H1 (cell line): ENCODE measurements around the gene SH3D19.

Experiments used
- CREB1 ChIP-seq: IDR thresholded peaks from 2 replicates; pipeline ENCODE4 v1.6.1; 2012; ENCODE audit warnings: inconsistent platforms
- EGR1 ChIP-seq: IDR thresholded peaks from 2 replicates; pipeline ENCODE4 v1.6.1; 2011; ENCODE audit warnings: low read depth, low read length, borderline replicate concordance
- EZH2 ChIP-seq: fragments of 200-600 bp; sonication (generic); IDR thresholded peaks from 2 replicates; pipeline ENCODE4 v1.7.1; 2012; ENCODE audit warnings: low read depth, mild to moderate bottlenecking, moderate library complexity, low read length, inconsistent platforms; ENCODE audit not compliant: severe bottlenecking
- GTF2F1 ChIP-seq: IDR thresholded peaks from 2 replicates; pipeline ENCODE4 v1.6.1; 2012; ENCODE audit warnings: low read depth, low read length, improper control_type of control experiment, borderline replicate concordance
- HDAC6 ChIP-seq: IDR thresholded peaks from one replicate; pipeline ENCODE4 v1.7.1; 2012; ENCODE audit warnings: low read depth, mild to moderate bottlenecking, inconsistent platforms, low read length, moderate library complexity
- JUN ChIP-seq: IDR thresholded peaks from 2 replicates; pipeline ENCODE4 v1.6.1; 2011; ENCODE audit warnings: low read depth, mild to moderate bottlenecking, improper control_type of control experiment, low read length
- NRF1 ChIP-seq: IDR thresholded peaks from 2 replicates; pipeline ENCODE4 v1.6.1; 2011; ENCODE audit warnings: mild to moderate bottlenecking, low read depth, low read length, improper control_type of control experiment
- POLR2A ChIP-seq, 2 experiments: IDR thresholded peaks; 1 replicate in 1 of 2; 2 replicates in 1 of 2; pipeline ENCODE4 v1.6.1; 2011; ENCODE audit warnings: low read depth in 2 of 2, low read length in 2 of 2, mild to moderate bottlenecking in 2 of 2; ENCODE audit errors: control extremely low read depth in 1 of 2
- POLR2AphosphoS5 ChIP-seq: IDR thresholded peaks from 2 replicates; pipeline ENCODE4 v1.6.1; 2011; ENCODE audit warnings: low read depth, low read length
- RBBP5 ChIP-seq: IDR thresholded peaks from 2 replicates; pipeline ENCODE4 v1.7.1; 2012; ENCODE audit warnings: low read depth, mild to moderate bottlenecking, inconsistent platforms, low read length, moderate library complexity, borderline replicate concordance
- SRF ChIP-seq: IDR thresholded peaks from 2 replicates; pipeline ENCODE4 v1.6.1; 2011; ENCODE audit warnings: mild to moderate bottlenecking, low read depth, low read length, moderate library complexity
- TF ChIP-seq, protein P1 (sequence below), 3 experiments: IDR thresholded peaks; 1 replicate in 2 of 3; 2 replicates in 1 of 3; pipeline versions ENCODE4 v1.5.1 to v1.6.1; 2011; ENCODE audit warnings: low read length in 3 of 3, mild to moderate bottlenecking in 3 of 3, inconsistent platforms in 2 of 3, low read depth in 1 of 3, moderate library complexity in 1 of 3; ENCODE audit not compliant: insufficient read depth in 1 of 3; ENCODE audit errors: control extremely low read depth in 1 of 3
- TF ChIP-seq, protein P2 (sequence below): IDR thresholded peaks from 2 replicates; pipeline ENCODE4 v1.6.1; 2011; ENCODE audit warnings: low read length, improper control_type of control experiment

DNA sequence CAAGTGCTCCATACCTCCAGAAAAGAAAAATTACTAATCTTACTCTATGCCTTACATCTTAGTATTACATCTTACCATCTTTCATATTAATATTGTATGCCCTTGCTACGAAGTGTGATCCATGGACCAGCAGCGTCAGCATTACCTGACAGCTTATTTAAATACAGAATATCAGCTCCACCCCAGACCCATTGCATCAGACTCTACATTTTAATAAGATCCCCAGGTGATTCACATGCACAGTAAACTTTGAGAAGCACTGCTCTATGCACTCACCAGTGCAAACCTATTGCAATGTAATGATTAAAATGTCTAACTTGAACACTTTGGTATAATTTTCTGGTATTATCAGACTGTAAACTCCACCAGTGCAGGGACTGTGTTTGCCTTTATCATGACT lies 14.1 kb upstream of the SH3D19 start:
- TF ChIP-seq, protein P1, sequence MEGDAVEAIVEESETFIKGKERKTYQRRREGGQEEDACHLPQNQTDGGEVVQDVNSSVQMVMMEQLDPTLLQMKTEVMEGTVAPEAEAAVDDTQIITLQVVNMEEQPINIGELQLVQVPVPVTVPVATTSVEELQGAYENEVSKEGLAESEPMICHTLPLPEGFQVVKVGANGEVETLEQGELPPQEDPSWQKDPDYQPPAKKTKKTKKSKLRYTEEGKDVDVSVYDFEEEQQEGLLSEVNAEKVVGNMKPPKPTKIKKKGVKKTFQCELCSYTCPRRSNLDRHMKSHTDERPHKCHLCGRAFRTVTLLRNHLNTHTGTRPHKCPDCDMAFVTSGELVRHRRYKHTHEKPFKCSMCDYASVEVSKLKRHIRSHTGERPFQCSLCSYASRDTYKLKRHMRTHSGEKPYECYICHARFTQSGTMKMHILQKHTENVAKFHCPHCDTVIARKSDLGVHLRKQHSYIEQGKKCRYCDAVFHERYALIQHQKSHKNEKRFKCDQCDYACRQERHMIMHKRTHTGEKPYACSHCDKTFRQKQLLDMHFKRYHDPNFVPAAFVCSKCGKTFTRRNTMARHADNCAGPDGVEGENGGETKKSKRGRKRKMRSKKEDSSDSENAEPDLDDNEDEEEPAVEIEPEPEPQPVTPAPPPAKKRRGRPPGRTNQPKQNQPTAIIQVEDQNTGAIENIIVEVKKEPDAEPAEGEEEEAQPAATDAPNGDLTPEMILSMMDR (IDR thresholded peaks at IDR 0.05; ENCODE audit: control extremely low read depth in 1 of 3, insufficient read depth in 1 of 3, low read depth in 1 of 3, low read length in 3 of 3), result no peak
- TF ChIP-seq JUN (no peak), POLR2A (IDR thresholded peaks at IDR 0.05; ENCODE audit: control extremely low read depth in 1 of 2, low read depth in 2 of 2, low read length in 2 of 2) (no peak), GTF2F1 (no peak), HDAC6 (no peak), EGR1 (no peak), POLR2AphosphoS5 (no peak), RBBP5 (no peak), SRF (no peak), NRF1 (no peak), CREB1 (no peak), EZH2 (no peak)
- TF ChIP-seq, protein P2, sequence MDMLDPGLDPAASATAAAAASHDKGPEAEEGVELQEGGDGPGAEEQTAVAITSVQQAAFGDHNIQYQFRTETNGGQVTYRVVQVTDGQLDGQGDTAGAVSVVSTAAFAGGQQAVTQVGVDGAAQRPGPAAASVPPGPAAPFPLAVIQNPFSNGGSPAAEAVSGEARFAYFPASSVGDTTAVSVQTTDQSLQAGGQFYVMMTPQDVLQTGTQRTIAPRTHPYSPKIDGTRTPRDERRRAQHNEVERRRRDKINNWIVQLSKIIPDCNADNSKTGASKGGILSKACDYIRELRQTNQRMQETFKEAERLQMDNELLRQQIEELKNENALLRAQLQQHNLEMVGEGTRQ, result no peak
